ENCODE measurements around the gene RAB18. TPM values are rescaled to one million over a fixed set of nuclear protein-coding genes. Genes with fewer than 3 reads are reported as not detected.
"Not testable (repeated sequence)": the region's sequence is repeated elsewhere in the genome, so short reads cannot be mapped to it uniquely, and the experiment has no call there.

The RAB18 gene
- total RNA-seq, 1 donor from 2014 or later: 45.9 TPM

GRCh38 chr10:27463961-27464360, 40.1 kb upstream of the RAB18 start:
- TF ChIP-seq CTCF (IDR thresholded peaks at IDR 0.05; ENCODE audit: insufficient read depth, low read length, poor library complexity, severe bottlenecking): no peak
- Histone ChIP-seq H3K36me3 (ENCODE audit: control insufficient read depth, insufficient read depth, low read length) (no peaks in the 10 kb centered on the region), H3K4me3 (ENCODE audit: low read depth, low read length) (no peak overlapping the region), H3K27me3 (ENCODE audit: control insufficient read depth, insufficient read depth, low read length) (no peaks in the 10 kb centered on the region)
- no peak for DNase-seq (ENCODE audit: low read depth)

GRCh38 chr10:27464993-27465392, 39.1 kb upstream of the RAB18 start:
- Histone ChIP-seq H3K27me3 (ENCODE audit: control insufficient read depth, insufficient read depth, low read length) (no peaks in the 10 kb centered on the region), H3K36me3 (ENCODE audit: control insufficient read depth, insufficient read depth, low read length) (no peaks in the 10 kb centered on the region), H3K4me3 (ENCODE audit: low read depth, low read length) (no peak overlapping the region)
- no peak for DNase-seq (ENCODE audit: low read depth)
- no peak for TF ChIP-seq CTCF (IDR thresholded peaks at IDR 0.05; ENCODE audit: insufficient read depth, low read length, poor library complexity, severe bottlenecking)

- not testable (repeated sequence) for DNase-seq (ENCODE audit: low read depth); H3K4me3 ChIP-seq (ENCODE audit: low read depth, low read length); H3K36me3 ChIP-seq (ENCODE audit: control insufficient read depth, insufficient read depth, low read length); H3K27me3 ChIP-seq (ENCODE audit: control insufficient read depth, insufficient read depth, low read length)
Observed at GRCh38 chr10:27465596-27465995, 38.5 kb upstream of the RAB18 start.

GRCh38 chr10:27470885-27471284, 33.2 kb upstream of the RAB18 start:
- no peaks in the 10 kb centered on the region for H3K27me3 ChIP-seq (ENCODE audit: control insufficient read depth, insufficient read depth, low read length)
- no peak for DNase-seq (ENCODE audit: low read depth)
- no peak for TF ChIP-seq CTCF (IDR thresholded peaks at IDR 0.05; ENCODE audit: insufficient read depth, low read length, poor library complexity, severe bottlenecking)
- no peak overlapping the region for H3K4me3 ChIP-seq (ENCODE audit: low read depth, low read length)
- H3K36me3 ChIP-seq (ENCODE audit: control insufficient read depth, insufficient read depth, low read length): no peaks in the 10 kb centered on the region

GRCh38 chr10:27474741-27475140, 29.4 kb upstream of the RAB18 start:
- no peak for TF ChIP-seq CTCF (IDR thresholded peaks at IDR 0.05; ENCODE audit: insufficient read depth, low read length, poor library complexity, severe bottlenecking)
- Histone ChIP-seq H3K36me3 (ENCODE audit: control insufficient read depth, insufficient read depth, low read length) (no peaks in the 10 kb centered on the region), H3K4me3 (ENCODE audit: low read depth, low read length) (no peak overlapping the region), H3K27me3 (ENCODE audit: control insufficient read depth, insufficient read depth, low read length) (no peaks in the 10 kb centered on the region)
- DNase-seq (ENCODE audit: low read depth): no peak

GRCh38 chr10:27479016-27479415, 25.1 kb upstream of the RAB18 start:
- no peaks in the 10 kb centered on the region for H3K27me3 ChIP-seq (ENCODE audit: control insufficient read depth, insufficient read depth, low read length)
- no peak overlapping the region for H3K4me3 ChIP-seq (ENCODE audit: low read depth, low read length)
- DNase-seq (ENCODE audit: low read depth): no peak
- H3K36me3 ChIP-seq (ENCODE audit: control insufficient read depth, insufficient read depth, low read length): no peaks in the 10 kb centered on the region
- TF ChIP-seq CTCF (IDR thresholded peaks at IDR 0.05; ENCODE audit: insufficient read depth, low read length, poor library complexity, severe bottlenecking): no peak
